ENCODE data around the gene WSCD2.
"Not testable (repeated sequence)": the region's sequence is repeated elsewhere in the genome, so short reads cannot be mapped to it uniquely, and the experiment has no call there.

Gene WSCD2

GRCh38 chr12:108196319-108196718, 67.2 kb downstream of the WSCD2 start:
- no peak for DNase-seq (ENCODE audit: low read depth in 2 of 2)

- DNase-seq (ENCODE audit: low read depth in 2 of 2), result no peak
Measured at GRCh38 chr12:108196921-108197320, 67.8 kb downstream of the WSCD2 start.

GRCh38 chr12:108198043-108198442, 69.0 kb downstream of the WSCD2 start:
- no peak for DNase-seq (ENCODE audit: low read depth in 2 of 2)

- no peak for DNase-seq (ENCODE audit: low read depth in 2 of 2)
Measured at GRCh38 chr12:108199106-108199505, 70.0 kb downstream of the WSCD2 start.

- no peak for DNase-seq (ENCODE audit: low read depth in 2 of 2)
Measured at GRCh38 chr12:108201808-108202207, 72.7 kb downstream of the WSCD2 start.

GRCh38 chr12:108204117-108204987, 75.3 kb downstream of the WSCD2 start:
- DNase-seq (ENCODE audit: low read depth in 2 of 2), result no peak

- DNase-seq (ENCODE audit: low read depth in 2 of 2), result no peak
Measured at GRCh38 chr12:108205864-108206263, 76.8 kb downstream of the WSCD2 start.

GRCh38 chr12:108207791-108208730, 79.0 kb downstream of the WSCD2 start:
- no peak for DNase-seq (ENCODE audit: low read depth in 2 of 2)

- DNase-seq (ENCODE audit: low read depth in 2 of 2), result no peak
Measured at GRCh38 chr12:108210001-108210400, 80.9 kb downstream of the WSCD2 start.

GRCh38 chr12:108211157-108211556, 82.1 kb downstream of the WSCD2 start:
- DNase-seq (ENCODE audit: low read depth in 2 of 2), result no peak

- no peak for DNase-seq (ENCODE audit: low read depth in 2 of 2)
Measured at GRCh38 chr12:108213871-108214445, 84.9 kb downstream of the WSCD2 start.

- DNase-seq (ENCODE audit: low read depth in 2 of 2), result no peak
Measured at GRCh38 chr12:108214486-108214885, 85.4 kb downstream of the WSCD2 start.

- no peak for DNase-seq (ENCODE audit: low read depth in 2 of 2)
Measured at GRCh38 chr12:108215458-108215857, 86.4 kb downstream of the WSCD2 start.

GRCh38 chr12:108218921-108219320, 89.8 kb downstream of the WSCD2 start:
- no peak for DNase-seq (ENCODE audit: low read depth in 2 of 2)

GRCh38 chr12:108225101-108225500, 96.0 kb downstream of the WSCD2 start:
- not testable (repeated sequence) for DNase-seq (ENCODE audit: low read depth in 2 of 2)

GRCh38 chr12:108226866-108227265, 97.8 kb downstream of the WSCD2 start:
- DNase-seq (ENCODE audit: low read depth in 2 of 2), result no peak

- DNase-seq (ENCODE audit: low read depth in 2 of 2), result no peak
Measured at GRCh38 chr12:108228746-108229145, 99.7 kb downstream of the WSCD2 start.

- DNase-seq (ENCODE audit: low read depth in 2 of 2), result no peak
Measured at GRCh38 chr12:108231109-108231905, 102.2 kb downstream of the WSCD2 start.

GRCh38 chr12:108231909-108232434, 102.9 kb downstream of the WSCD2 start:
- no peak for DNase-seq (ENCODE audit: low read depth in 2 of 2)

- no peak for DNase-seq (ENCODE audit: low read depth in 2 of 2)
Measured at GRCh38 chr12:108232565-108232964, 103.5 kb downstream of the WSCD2 start.

- DNase-seq (ENCODE audit: low read depth in 2 of 2), result no peak
Measured at GRCh38 chr12:108234158-108234557, 105.1 kb downstream of the WSCD2 start.

Data from stimulated activated CD8-positive, alpha-beta memory T cell treated with anti-CD3 and anti-CD28 coated beads, Interleukin-7, amount 100 ng/mL, for 1 hour (primary cell).